HEK293 (cell line): ENCODE measurements around the gene CTXN3.
A peak's percentile ranks its signal among the peaks of the same experiment; 100 is the strongest.

Source experiments
- CTCF ChIA-PET: fragments of 350-600 bp; formaldehyde crosslinking; extraction: SDS; loops from one replicate; lab custom pipeline; 2021; ENCODE audit warnings: antibody characterized with exemption; lab: Yijun Ruan, JAX
- POLR2A ChIA-PET: fragments of 300-600 bp; formaldehyde crosslinking; extraction: SDS; loops from one replicate; lab custom pipeline; 2020; ENCODE audit warnings: antibody characterized with exemption, inconsistent platforms; lab: Yijun Ruan, JAX
- H3K27ac ChIP-seq: fragments of 200-500 bp; sonication (Bioruptor generic); 2 replicates; pipeline ENCODE4 v1.5.1; 2014; ENCODE audit warnings: low read depth, low read length, control low read depth, inconsistent platforms; ENCODE audit errors: extremely low read depth
- H3K36me3 ChIP-seq, 2 experiments: fragments of 200-500 bp in 1 of 2; sonication (Bioruptor generic) in 1 of 2; 1 replicate in 1 of 2; 2 replicates in 1 of 2; pipeline ENCODE4 v1.5.1; 2014 to 2017; ENCODE audit warnings: inconsistent platforms in 2 of 2, low read length in 2 of 2; ENCODE audit not compliant: control insufficient read depth in 2 of 2, insufficient read depth in 1 of 2
- H3K4me1 ChIP-seq: fragments of 200-500 bp; sonication (Bioruptor generic); 2 replicates; pipeline ENCODE4 v1.5.1; 2014; ENCODE audit warnings: mild to moderate bottlenecking, low read length, inconsistent platforms; ENCODE audit not compliant: control insufficient read depth, insufficient read depth
- H3K4me3 ChIP-seq: 2 replicates; pipeline ENCODE4 v1.5.1; 2011; ENCODE audit warnings: low read depth, mild to moderate bottlenecking, control low read depth, low read length, moderate library complexity
- H3K9me3 ChIP-seq: fragments of 200-500 bp; sonication (Bioruptor generic); 2 replicates; pipeline ENCODE4 v1.5.1; 2014; ENCODE audit warnings: low read depth, low read length, inconsistent platforms; ENCODE audit not compliant: control insufficient read depth, insufficient read depth
- FEZF1 ChIP-seq: fragments of 450-650 bp; formaldehyde crosslinking; IDR thresholded peaks from 2 replicates; pipeline ENCODE4 v1.5.1; 2016; ENCODE audit warnings: missing biosample characterization, missing genetic modification characterization
- GLI2 ChIP-seq: fragments of 450-650 bp; formaldehyde crosslinking; IDR thresholded peaks from 2 replicates; pipeline ENCODE4; 2017; ENCODE audit warnings: missing biosample characterization, missing genetic modification characterization, low read depth, borderline replicate concordance
- HIC1 ChIP-seq: fragments of 450-650 bp; formaldehyde crosslinking; IDR thresholded peaks from 2 replicates; pipeline ENCODE4 v1.5.1; 2016; ENCODE audit warnings: missing biosample characterization, missing genetic modification characterization
- SCRT2 ChIP-seq: fragments of 450-650 bp; formaldehyde crosslinking; IDR thresholded peaks from 2 replicates; pipeline ENCODE4 v1.5.1; 2016; ENCODE audit warnings: missing biosample characterization, missing genetic modification characterization
- TRIM28 ChIP-seq: IDR thresholded peaks from 2 replicates; pipeline ENCODE4 v1.6.1; 2011; ENCODE audit warnings: low read length, control low read depth, borderline replicate concordance
- TSHZ1 ChIP-seq: fragments of 450-650 bp; formaldehyde crosslinking; IDR thresholded peaks from 2 replicates; pipeline ENCODE4 v1.5.1; 2016; ENCODE audit warnings: missing biosample characterization, missing genetic modification characterization, borderline replicate concordance
- ZBTB10 ChIP-seq: fragments of 450-650 bp; formaldehyde crosslinking; IDR thresholded peaks from 2 replicates; pipeline ENCODE4 v1.5.1; 2016; ENCODE audit warnings: missing biosample characterization, missing genetic modification characterization
- ZFHX2 ChIP-seq: fragments of 450-650 bp; formaldehyde crosslinking; conservative IDR thresholded peaks from 2 replicates; pipeline ENCODE4 v1.5.1; 2016; ENCODE audit warnings: missing biosample characterization, missing genetic modification characterization
- ZNF157 ChIP-seq: fragments of 450-650 bp; formaldehyde crosslinking; IDR thresholded peaks from 2 replicates; pipeline ENCODE4 v1.5.1; 2016; ENCODE audit warnings: missing biosample characterization, missing genetic modification characterization
- ZNF221 ChIP-seq: fragments of 450-650 bp; formaldehyde crosslinking; IDR thresholded peaks from 2 replicates; pipeline ENCODE4 v1.5.1; 2017; ENCODE audit warnings: missing biosample characterization, missing genetic modification characterization, borderline replicate concordance
- ZNF239 ChIP-seq: fragments of 450-650 bp; formaldehyde crosslinking; IDR thresholded peaks from 2 replicates; pipeline ENCODE4 v1.5.1; 2016; ENCODE audit warnings: missing biosample characterization, missing genetic modification characterization
- ZNF449 ChIP-seq: fragments of 450-650 bp; formaldehyde crosslinking; IDR thresholded peaks from 2 replicates; pipeline ENCODE4 v1.5.1; 2017; ENCODE audit warnings: missing biosample characterization, mild to moderate bottlenecking, missing genetic modification characterization, moderate library complexity
- ZNF48 ChIP-seq: fragments of 450-650 bp; formaldehyde crosslinking; IDR thresholded peaks from 2 replicates; pipeline ENCODE4 v1.5.1; 2016; ENCODE audit warnings: missing biosample characterization, missing genetic modification characterization
- ZNF501 ChIP-seq: fragments of 450-650 bp; formaldehyde crosslinking; IDR thresholded peaks from 2 replicates; pipeline ENCODE4 v1.5.1; 2016; ENCODE audit warnings: missing biosample characterization, missing genetic modification characterization
- ZNF560 ChIP-seq: fragments of 450-650 bp; formaldehyde crosslinking; IDR thresholded peaks from 2 replicates; pipeline ENCODE4 v1.5.1; 2017; ENCODE audit warnings: missing biosample characterization, missing genetic modification characterization, borderline replicate concordance
- ZNF776 ChIP-seq: fragments of 450-650 bp; formaldehyde crosslinking; IDR thresholded peaks from 2 replicates; pipeline ENCODE4 v1.5.0; 2017; ENCODE audit warnings: missing biosample characterization, missing genetic modification characterization, borderline replicate concordance
- ZNF843 ChIP-seq: fragments of 450-650 bp; formaldehyde crosslinking; IDR thresholded peaks from 2 replicates; pipeline ENCODE4 v1.5.1; 2016; ENCODE audit warnings: missing biosample characterization, missing genetic modification characterization
- ZXDB ChIP-seq: fragments of 450-650 bp; formaldehyde crosslinking; IDR thresholded peaks from 2 replicates; pipeline ENCODE4 v1.5.1; 2016; ENCODE audit warnings: missing biosample characterization, missing genetic modification characterization

Gene CTXN3

GRCh38 chr5:127649018-127649439 is at the start of gene CTXN3 (continued):
- TF ChIP-seq TSHZ1 (tag by site-specific recombination), result no peak
- no peak for TF ChIP-seq HIC1
- 0 out of 2 replicates have a peak, but pooled peaks have one; percentile 13 for TF ChIP-seq TRIM28
- TF ChIP-seq ZNF776 (tag by site-specific recombination), result no peak
- TF ChIP-seq ZNF221, result no peak
- TF ChIP-seq ZNF157 (tag by site-specific recombination), result no peak

- no peak overlapping the region for H3K27ac ChIP-seq
- TF ChIP-seq ZNF449 (tag by site-specific recombination) (no peak), ZXDB (tag by site-specific recombination) (no peak), ZNF239 (tag by site-specific recombination) (no peak), ZFHX2 (tag by site-specific recombination) (0 out of 2 replicates have a peak, but pooled peaks have one; percentile 15)
- TF ChIP-seq, all 188 proteins: peak for 1
- no peaks in the 10 kb centered on the region for H3K9me3 ChIP-seq
- H3K36me3 ChIP-seq, result no peaks in the 10 kb centered on the region
- ChIA-PET POLR2A (no interaction called here), CTCF (interaction anchor here (0.6 kb wide), 1 partner anchor 157 kb away, joined by 4 read pairs; no protein-coding TSS in a partner anchor)
- H3K4me1 ChIP-seq, result no peaks in the 10 kb centered on the region
- no peak overlapping the region for H3K4me3 ChIP-seq
Measured at GRCh38 chr5:127599320-127599719, 49.6 kb upstream of the CTXN3 start.

GRCh38 chr5:127599847-127600246 is 49.0 kb upstream of the CTXN3 start:
- no peak overlapping the region for H3K4me3 ChIP-seq
- H3K4me1 ChIP-seq, result no peaks in the 10 kb centered on the region
- H3K36me3 ChIP-seq, result no peaks in the 10 kb centered on the region
- no peak overlapping the region for H3K27ac ChIP-seq
- POLR2A ChIA-PET, result no interaction called here
- H3K9me3 ChIP-seq, result no peaks in the 10 kb centered on the region
- TF ChIP-seq ZNF843 (tag by site-specific recombination) (no peak), GLI2 (no peak), FEZF1 (tag by site-specific recombination) (no peak), ZNF157 (tag by site-specific recombination) (no peak), SCRT2 (tag by site-specific recombination) (no peak), ZNF501 (tag by site-specific recombination) (no peak), ZBTB10 (tag by site-specific recombination) (no peak), ZNF560 (no peak), ZNF48 (tag by site-specific recombination) (no peak), HIC1 (no peak)
- TF ChIP-seq, all 188 proteins: peak for 0
- CTCF ChIA-PET, result no interaction called here
